ENCODE data around the gene CCSER1.

DNA sequence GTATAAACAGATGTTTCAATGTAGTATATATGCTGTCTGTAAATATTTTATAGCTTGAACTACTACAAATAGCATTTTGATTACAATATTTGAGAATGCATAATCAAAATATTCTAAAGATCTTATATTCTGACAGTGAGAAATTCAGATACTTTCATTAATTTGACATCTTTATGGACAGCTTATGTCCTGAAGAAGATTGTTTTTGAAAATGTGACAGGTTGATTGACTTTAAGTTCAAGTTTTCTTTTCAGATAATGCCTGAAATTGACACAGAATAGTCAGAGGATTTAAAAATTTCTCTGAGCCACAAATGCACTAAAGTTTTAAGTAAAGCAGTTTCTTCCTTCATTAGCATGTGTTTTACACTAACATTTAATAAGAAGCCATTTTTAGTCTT is 799.8 kb downstream of the CCSER1 start:
- TF ChIP-seq, protein P1, sequence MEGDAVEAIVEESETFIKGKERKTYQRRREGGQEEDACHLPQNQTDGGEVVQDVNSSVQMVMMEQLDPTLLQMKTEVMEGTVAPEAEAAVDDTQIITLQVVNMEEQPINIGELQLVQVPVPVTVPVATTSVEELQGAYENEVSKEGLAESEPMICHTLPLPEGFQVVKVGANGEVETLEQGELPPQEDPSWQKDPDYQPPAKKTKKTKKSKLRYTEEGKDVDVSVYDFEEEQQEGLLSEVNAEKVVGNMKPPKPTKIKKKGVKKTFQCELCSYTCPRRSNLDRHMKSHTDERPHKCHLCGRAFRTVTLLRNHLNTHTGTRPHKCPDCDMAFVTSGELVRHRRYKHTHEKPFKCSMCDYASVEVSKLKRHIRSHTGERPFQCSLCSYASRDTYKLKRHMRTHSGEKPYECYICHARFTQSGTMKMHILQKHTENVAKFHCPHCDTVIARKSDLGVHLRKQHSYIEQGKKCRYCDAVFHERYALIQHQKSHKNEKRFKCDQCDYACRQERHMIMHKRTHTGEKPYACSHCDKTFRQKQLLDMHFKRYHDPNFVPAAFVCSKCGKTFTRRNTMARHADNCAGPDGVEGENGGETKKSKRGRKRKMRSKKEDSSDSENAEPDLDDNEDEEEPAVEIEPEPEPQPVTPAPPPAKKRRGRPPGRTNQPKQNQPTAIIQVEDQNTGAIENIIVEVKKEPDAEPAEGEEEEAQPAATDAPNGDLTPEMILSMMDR (conservative IDR thresholded peaks at IDR 0.05 in 1 of 2, IDR thresholded peaks at IDR 0.05 in 1 of 2; ENCODE audit: low read depth in 1 of 2, low read length in 2 of 2), result no peak
- TF ChIP-seq EZH2 (IDR thresholded peaks at IDR 0.05; ENCODE audit: low read length, missing control alignments), result no peak

Data from fibroblast of lung (primary cell).